Stimulated activated CD4-positive, alpha-beta T cell treated with anti-CD3 and anti-CD28 coated beads, Interleukin-1b, Interleukin-23, amount 100 ng/mL, for 1 hour (primary cell): ENCODE measurements around the gene SDCBP2.
"Not testable (repeated sequence)": the region's sequence is repeated elsewhere in the genome, so short reads cannot be mapped to it uniquely, and the experiment has no call there.

ENCODE experiments used
- DNase-seq, 2 donors: peaks; one replicate each; pipeline ENCODE4 v3.0.0-alpha.2; 2020; ENCODE audit warnings: low read depth in 2 of 2

Gene SDCBP2

GRCh38 chr20:1360094-1360846 is 31.3 kb upstream of the SDCBP2 start:
- no peak for DNase-seq

GRCh38 chr20:1357921-1358671 is 29.2 kb upstream of the SDCBP2 start:
- DNase-seq, result no peak

GRCh38 chr20:1353956-1354355 is 25.0 kb upstream of the SDCBP2 start:
- no peak for DNase-seq

GRCh38 chr20:1346315-1346969 is 17.5 kb upstream of the SDCBP2 start:
- no peak for DNase-seq

- DNase-seq, result no peak
Observed at GRCh38 chr20:1345756-1346093, 16.8 kb upstream of the SDCBP2 start.

GRCh38 chr20:1345030-1345755 is 16.3 kb upstream of the SDCBP2 start:
- no peak for DNase-seq

GRCh38 chr20:1343446-1344124 is 14.6 kb upstream of the SDCBP2 start:
- DNase-seq, result not testable (repeated sequence)

- DNase-seq, result no peak
Observed at GRCh38 chr20:1341561-1342265, 12.8 kb upstream of the SDCBP2 start.

GRCh38 chr20:1338801-1339200 is 9.9 kb upstream of the SDCBP2 start:
- DNase-seq, result no peak

GRCh38 chr20:1338096-1338495 is 9.2 kb upstream of the SDCBP2 start:
- no peak for DNase-seq

- DNase-seq, result no peak
Observed at GRCh38 chr20:1337441-1337840, 8.5 kb upstream of the SDCBP2 start.

- no peak for DNase-seq
Observed at GRCh38 chr20:1336699-1337367, 7.9 kb upstream of the SDCBP2 start.

GRCh38 chr20:1335961-1336698 is 7.2 kb upstream of the SDCBP2 start:
- no peak for DNase-seq

- DNase-seq, result no peak
Observed at GRCh38 chr20:1334761-1335160, 5.8 kb upstream of the SDCBP2 start.

GRCh38 chr20:1334370-1334731 is 5.4 kb upstream of the SDCBP2 start:
- no peak for DNase-seq

GRCh38 chr20:1333462-1334369 is 4.8 kb upstream of the SDCBP2 start:
- no peak for DNase-seq

GRCh38 chr20:1332749-1333300 is 3.9 kb upstream of the SDCBP2 start:
- no peak for DNase-seq

GRCh38 chr20:1331801-1332453 is 3.0 kb upstream of the SDCBP2 start:
- DNase-seq, result no peak
